ENCODE results near the gene LRRC70. TPM values are rescaled to one million over a fixed set of nuclear protein-coding genes. Genes with fewer than 3 reads are reported as not detected.

The LRRC70 gene
- total RNA-seq (2022; extraction: Qiagen RNA extraction) = 0.12 to 0.31 TPM (median 0.30 TPM) in 3 of 5 replicates, not detected in the others

GRCh38 chr5:62578540-62578939, at the start of gene LRRC70:
LRRC70 (plus strand) TSS chr5:62578819; CDS start chr5:62579439, 620 bp downstream.

Other genes with a start within 250 kb of the LRRC70 start
- gene DIMT1, start 174.9 kb upstream of the LRRC70 start, total RNA-seq (2022; extraction: Qiagen RNA extraction) = 36.3 to 45.3 TPM (median 39.2 TPM) in 5 replicates
- gene IPO11, start 166.1 kb upstream of the LRRC70 start, total RNA-seq (2022; extraction: Qiagen RNA extraction) = 15.1 to 17.8 TPM (median 15.9 TPM) in 5 replicates

Measured in A549 treated with Mapracorat at 1 μM for 4 hours (cell line).